Measurements from ENCODE around the gene TRIM50.
"Not testable (repeated sequence)": the region's sequence is repeated elsewhere in the genome, so short reads cannot be mapped to it uniquely, and the experiment has no call there.

The TRIM50 gene

DNA sequence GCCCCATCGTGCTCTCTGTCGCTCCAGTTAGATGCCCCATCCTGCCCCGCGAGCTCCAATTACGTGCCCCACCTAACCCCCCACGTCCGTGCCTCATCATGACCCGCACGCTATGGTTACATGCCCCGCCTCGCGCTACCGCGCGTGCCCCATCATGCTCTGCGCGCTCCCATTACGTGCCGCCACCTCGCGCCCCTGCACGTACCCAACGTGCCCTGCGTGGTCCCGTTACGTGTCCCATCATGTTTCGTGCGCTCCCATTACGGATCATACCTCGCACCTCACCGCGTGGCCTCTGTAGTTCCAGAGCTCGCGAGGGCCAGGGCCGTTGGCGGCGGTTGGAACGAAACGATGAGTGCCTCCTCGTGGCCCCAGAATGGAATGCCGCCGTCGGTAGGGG is at the start of gene TRIM50, which contains the start of gene FKBP6:
TRIM50 (minus strand) TSS at position 161 of the 400 bp plus-strand sequence. CDS start 3,295 bp downstream, outside the sequence.
FKBP6 (plus strand) TSS at position 240 of the 400 bp plus-strand sequence. CDS start 268 bp downstream, outside the sequence.
- not testable (repeated sequence) for DNase-seq (ENCODE audit: low spot score)

DNA sequence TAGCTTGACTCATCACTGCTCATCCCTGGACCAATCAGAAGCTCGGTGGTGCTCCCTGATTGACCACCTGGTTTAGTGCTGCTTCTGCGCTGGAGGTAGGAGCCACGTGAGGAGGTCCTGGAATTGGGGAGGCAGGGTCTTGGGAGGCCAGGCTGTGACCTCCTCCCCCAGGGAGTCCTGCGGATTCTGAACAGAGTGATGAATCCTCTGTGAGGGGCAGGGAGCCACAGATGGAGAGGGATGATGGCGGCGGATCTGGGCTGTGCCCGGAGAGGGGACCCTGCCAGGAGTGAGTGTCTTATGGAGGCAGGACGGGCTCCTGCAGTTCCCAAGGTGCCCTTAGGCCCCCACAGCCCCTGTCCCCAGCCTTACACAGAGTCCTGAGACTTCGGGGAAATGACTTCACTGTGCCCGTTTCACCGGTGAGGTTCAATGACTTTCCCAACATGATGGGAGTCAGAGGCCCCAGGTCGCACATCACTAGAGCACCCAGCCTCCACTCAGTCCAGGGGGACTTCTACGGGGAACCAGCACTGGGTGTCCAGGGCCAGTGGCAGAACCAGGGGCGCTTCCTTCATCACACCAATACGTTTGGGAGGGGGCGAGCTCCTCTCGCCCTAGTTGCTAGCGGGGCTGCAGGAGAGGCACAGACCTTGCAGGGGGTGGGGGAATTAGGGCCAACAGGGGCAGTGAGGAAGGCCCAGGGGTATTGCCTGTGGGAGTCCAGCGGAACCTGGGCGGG is 49.0 kb upstream of the TRIM50 start:
- TF ChIP-seq, protein P1, sequence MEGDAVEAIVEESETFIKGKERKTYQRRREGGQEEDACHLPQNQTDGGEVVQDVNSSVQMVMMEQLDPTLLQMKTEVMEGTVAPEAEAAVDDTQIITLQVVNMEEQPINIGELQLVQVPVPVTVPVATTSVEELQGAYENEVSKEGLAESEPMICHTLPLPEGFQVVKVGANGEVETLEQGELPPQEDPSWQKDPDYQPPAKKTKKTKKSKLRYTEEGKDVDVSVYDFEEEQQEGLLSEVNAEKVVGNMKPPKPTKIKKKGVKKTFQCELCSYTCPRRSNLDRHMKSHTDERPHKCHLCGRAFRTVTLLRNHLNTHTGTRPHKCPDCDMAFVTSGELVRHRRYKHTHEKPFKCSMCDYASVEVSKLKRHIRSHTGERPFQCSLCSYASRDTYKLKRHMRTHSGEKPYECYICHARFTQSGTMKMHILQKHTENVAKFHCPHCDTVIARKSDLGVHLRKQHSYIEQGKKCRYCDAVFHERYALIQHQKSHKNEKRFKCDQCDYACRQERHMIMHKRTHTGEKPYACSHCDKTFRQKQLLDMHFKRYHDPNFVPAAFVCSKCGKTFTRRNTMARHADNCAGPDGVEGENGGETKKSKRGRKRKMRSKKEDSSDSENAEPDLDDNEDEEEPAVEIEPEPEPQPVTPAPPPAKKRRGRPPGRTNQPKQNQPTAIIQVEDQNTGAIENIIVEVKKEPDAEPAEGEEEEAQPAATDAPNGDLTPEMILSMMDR (IDR thresholded peaks at IDR 0.05; ENCODE audit: extremely low read depth, missing control alignments) = no peak
- DNase-seq (ENCODE audit: low spot score) = no peak

DNA sequence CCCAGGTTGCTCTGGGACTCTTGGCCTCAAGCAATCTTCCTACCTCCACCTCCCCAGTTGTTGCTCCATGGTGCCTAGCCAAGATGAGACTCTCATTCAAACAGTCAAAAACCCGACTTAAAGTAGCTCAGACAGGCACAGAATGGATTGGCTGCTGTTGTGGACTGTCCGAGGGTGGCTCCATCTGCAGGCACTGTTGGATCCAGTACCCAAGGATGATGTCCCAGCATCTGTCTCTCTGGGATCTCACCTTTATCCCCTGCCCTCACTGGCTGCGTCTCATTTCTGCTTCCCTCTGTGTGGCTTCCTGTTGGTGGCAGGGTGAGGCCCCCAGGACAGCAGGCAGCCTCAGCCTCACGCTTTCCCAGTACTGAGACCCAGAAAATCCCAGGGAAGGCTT is 48.4 kb upstream of the TRIM50 start:
- not testable (repeated sequence) for DNase-seq (ENCODE audit: low spot score)

DNA sequence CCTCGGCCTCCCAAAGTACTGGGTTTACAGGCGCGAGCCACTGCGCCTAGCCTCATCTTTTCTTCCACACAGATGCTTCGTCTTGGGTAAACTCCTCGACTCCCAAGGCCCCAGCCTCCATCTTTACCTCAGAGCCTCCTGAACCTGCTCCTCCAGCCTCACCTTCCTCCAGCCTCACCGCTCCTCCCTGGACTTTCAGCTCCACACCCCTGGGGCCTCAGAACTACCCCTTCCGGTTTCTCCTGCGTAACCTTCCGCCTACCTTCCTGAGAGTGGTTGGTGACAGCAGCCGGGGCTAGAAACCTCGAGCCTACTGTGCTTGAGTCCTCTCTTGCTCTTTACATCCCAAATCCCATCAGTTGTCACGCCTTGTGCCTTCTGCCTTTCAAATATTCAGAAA is 45.9 kb upstream of the TRIM50 start:
- TF ChIP-seq, protein P1 (IDR thresholded peaks at IDR 0.05; ENCODE audit: extremely low read depth, missing control alignments) = no peak
- DNase-seq (ENCODE audit: low spot score) = no peak

DNA sequence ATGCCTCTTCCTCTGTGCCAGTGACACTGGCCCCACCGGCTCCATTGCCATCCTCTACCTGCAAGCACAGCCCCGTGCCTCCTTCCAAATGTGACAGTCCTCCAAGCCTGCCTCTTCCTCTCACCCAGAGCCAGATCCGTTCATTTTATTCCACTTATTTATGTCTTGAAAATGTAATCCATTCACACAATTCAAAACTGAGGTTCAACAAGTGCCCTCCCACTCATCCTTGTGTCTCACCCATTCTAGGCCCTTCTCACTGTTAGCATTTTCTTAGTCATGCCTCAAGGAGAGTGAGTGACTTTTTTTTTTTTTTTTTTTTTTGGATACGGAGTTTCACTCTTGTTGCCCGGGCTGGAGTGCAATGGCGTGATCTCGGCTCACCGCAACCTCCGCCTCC is 41.7 kb upstream of the TRIM50 start:
- TF ChIP-seq, protein P1 (IDR thresholded peaks at IDR 0.05; ENCODE audit: extremely low read depth, missing control alignments) = no peak
- no peak for DNase-seq (ENCODE audit: low spot score)

DNA sequence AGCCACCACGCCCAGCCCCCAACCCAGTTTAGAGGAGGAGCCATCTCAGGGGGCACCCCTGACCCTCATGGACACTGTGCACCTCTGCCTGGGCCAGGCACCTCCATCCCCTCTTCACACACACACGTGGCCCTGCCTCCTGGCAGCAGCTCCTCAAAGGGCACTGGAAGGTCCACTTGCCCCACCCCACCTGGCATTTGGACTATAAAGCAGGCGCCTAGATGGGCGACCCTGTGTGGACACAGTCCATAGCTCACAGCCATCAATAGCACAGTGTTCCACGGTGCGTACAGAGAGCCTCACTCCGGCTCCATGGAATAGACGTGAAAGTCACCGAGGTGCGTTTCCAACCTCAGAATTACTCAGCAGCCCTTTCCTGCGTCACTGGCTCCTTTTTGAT is 41.1 kb upstream of the TRIM50 start:
- no peak for DNase-seq (ENCODE audit: low spot score)
- TF ChIP-seq, protein P1 (IDR thresholded peaks at IDR 0.05; ENCODE audit: extremely low read depth, missing control alignments) = no peak

DNA sequence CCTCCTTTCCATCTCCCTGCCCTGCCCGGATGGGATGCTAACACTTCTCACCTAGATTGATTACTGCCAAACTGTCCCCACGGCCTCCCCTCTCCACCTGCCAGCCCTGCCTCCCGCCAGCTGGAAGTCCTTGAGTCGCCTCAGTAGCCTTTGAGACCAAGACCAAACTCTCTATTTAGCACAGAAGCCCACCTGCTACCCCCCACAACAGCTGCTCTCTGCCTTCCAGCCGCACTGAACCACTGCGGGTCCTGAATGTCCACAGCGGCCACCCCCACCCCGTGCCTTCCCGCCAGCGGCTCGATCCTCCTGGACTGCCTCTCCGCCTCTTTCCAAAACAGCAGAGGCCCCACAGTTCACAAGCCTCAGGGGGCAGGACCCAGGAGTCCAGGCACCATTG is 39.1 kb upstream of the TRIM50 start:
- TF ChIP-seq, protein P1 (IDR thresholded peaks at IDR 0.05; ENCODE audit: extremely low read depth, missing control alignments) = no peak
- DNase-seq (ENCODE audit: low spot score) = no peak

DNA sequence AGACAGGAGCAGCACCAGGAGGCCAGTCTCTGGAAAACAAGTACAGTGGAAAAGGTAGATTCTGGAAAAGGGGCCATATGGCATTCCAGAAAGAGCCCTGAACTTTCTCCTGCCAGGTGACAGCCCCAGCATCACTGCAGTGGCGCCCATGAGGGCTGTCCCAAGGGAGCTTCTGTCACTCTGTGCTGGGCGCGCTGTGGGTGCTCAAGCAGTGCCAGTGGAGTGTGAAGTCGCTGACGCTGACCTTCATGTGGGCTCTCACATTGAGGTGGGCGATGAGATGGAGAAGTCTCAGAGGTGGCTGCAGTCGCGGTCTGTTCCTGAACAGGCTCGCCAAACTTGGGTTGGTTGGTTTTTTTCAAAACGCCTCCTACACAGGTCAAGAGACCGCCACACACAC is 38.2 kb upstream of the TRIM50 start:
- DNase-seq (ENCODE audit: low spot score) = no peak
- TF ChIP-seq, protein P1 (IDR thresholded peaks at IDR 0.05; ENCODE audit: extremely low read depth, missing control alignments) = no peak

Data from GM20000 (cell line).